Fibroblast of lung (primary cell): ENCODE results near the gene IL2RA.

Experiments
- CTCF ChIP-seq, 2 donors: IDR thresholded peaks in 1 of 2; conservative IDR thresholded peaks in 1 of 2; 1 replicate in 1 of 2; 2 replicates in 1 of 2; pipeline ENCODE4 v1.5.1; 2011 to 2012; ENCODE audit warnings: low read length in 2 of 2, control low read depth in 1 of 2, inconsistent platforms in 1 of 2, low read depth in 1 of 2, mild to moderate bottlenecking in 1 of 2
- EZH2 ChIP-seq: IDR thresholded peaks from 2 replicates; pipeline ENCODE4 v1.5.1; 2012; ENCODE audit warnings: low read length, control low read depth, mild to moderate bottlenecking; ENCODE audit errors: missing control alignments

- TF ChIP-seq CTCF (conservative IDR thresholded peaks at IDR 0.05 in 1 of 2, IDR thresholded peaks at IDR 0.05 in 1 of 2; ENCODE audit: low read depth in 1 of 2, low read length in 2 of 2) (no peak), EZH2 (no peak)
Observed at GRCh38 chr10:6069081-6069931, 7.1 kb upstream of the IL2RA start.
